Ascending aorta (tissue), 2 donors: ENCODE measurements around the gene PCDHB8. TPM values are rescaled to one million over a fixed set of nuclear protein-coding genes. Genes with fewer than 3 reads are reported as not detected.
"Not testable (repeated sequence)": the region's sequence is repeated elsewhere in the genome, so short reads cannot be mapped to it uniquely, and the experiment has no call there.

Experiments
- DNase-seq, 2 donors: peaks; one replicate each; pipeline ENCODE4 v3.0.0-alpha.2; 2019; ENCODE audit warnings: low spot score in 2 of 2
- H3K27ac ChIP-seq, 2 donors: fragments of 200-600 bp; sonication (generic); one replicate each; pipeline ENCODE4 v1.5.1; 2016 to 2017; ENCODE audit warnings: mild to moderate bottlenecking in 1 of 2
- H3K27me3 ChIP-seq: fragments of 200-600 bp; sonication (generic); one replicate; pipeline ENCODE4 v1.5.1; 2017
- H3K36me3 ChIP-seq, 2 donors: fragments of 200-600 bp; sonication (generic); one replicate each; pipeline ENCODE4 v1.5.1; 2016
- H3K4me1 ChIP-seq, 2 donors: fragments of 200-600 bp; sonication (generic); one replicate each; pipeline ENCODE4 v1.5.1; 2016 to 2017; ENCODE audit warnings: mild to moderate bottlenecking in 1 of 2
- H3K4me3 ChIP-seq, 2 donors: fragments of 200-600 bp; sonication (generic); one replicate each; pipeline ENCODE4 v1.5.1; 2016 to 2017; ENCODE audit warnings: mild to moderate bottlenecking in 1 of 2
- H3K9me3 ChIP-seq, 2 donors: fragments of 200-600 bp; sonication (generic); one replicate each; pipeline ENCODE4 v1.5.1; 2016
- intact Hi-C: fragments of 100-400 bp; cut with DNase I; formaldehyde crosslinking; loops from one replicate; pipeline ENCODE4 v1.15.1; 2023
- total RNA-seq: library from RNA; depleted of rRNA; stranded (reverse); fragments of >200 nt; gene quantifications from one replicate; pipeline ENCODE4 v1.1.0, GENCODE V29; 2016
- TF ChIP-seq, protein P1 (sequence below), 3 experiments: fragments of 200-600 bp in 2 of 3; fragments of 450-650 bp in 1 of 3; sonication (generic) in 2 of 3; IDR thresholded peaks; one replicate each; pipeline ENCODE4 v1.5.1; 2016 to 2019; ENCODE audit warnings: antibody characterized with exemption in 3 of 3, mild to moderate bottlenecking in 1 of 3, moderate library complexity in 1 of 3

Gene PCDHB8
- total RNA-seq, 1 donor from 2014 or later: 0.11 TPM

GRCh38 chr5:141150993-141151325 lies 26.6 kb upstream of the PCDHB8 start:
- no peaks in the 10 kb centered on the region for H3K4me1 ChIP-seq
- peaks cover 50 to 84% of the 10 kb centered on the region in 2 donors for H3K9me3 ChIP-seq
- H3K27me3 ChIP-seq: no peaks in the 10 kb centered on the region
- TF ChIP-seq, protein P1, sequence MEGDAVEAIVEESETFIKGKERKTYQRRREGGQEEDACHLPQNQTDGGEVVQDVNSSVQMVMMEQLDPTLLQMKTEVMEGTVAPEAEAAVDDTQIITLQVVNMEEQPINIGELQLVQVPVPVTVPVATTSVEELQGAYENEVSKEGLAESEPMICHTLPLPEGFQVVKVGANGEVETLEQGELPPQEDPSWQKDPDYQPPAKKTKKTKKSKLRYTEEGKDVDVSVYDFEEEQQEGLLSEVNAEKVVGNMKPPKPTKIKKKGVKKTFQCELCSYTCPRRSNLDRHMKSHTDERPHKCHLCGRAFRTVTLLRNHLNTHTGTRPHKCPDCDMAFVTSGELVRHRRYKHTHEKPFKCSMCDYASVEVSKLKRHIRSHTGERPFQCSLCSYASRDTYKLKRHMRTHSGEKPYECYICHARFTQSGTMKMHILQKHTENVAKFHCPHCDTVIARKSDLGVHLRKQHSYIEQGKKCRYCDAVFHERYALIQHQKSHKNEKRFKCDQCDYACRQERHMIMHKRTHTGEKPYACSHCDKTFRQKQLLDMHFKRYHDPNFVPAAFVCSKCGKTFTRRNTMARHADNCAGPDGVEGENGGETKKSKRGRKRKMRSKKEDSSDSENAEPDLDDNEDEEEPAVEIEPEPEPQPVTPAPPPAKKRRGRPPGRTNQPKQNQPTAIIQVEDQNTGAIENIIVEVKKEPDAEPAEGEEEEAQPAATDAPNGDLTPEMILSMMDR (IDR thresholded peaks at IDR 0.05): no peak
- H3K36me3 ChIP-seq: no peaks in the 10 kb centered on the region
- no peak overlapping the region for H3K4me3 ChIP-seq
- no peak overlapping the region for H3K27ac ChIP-seq
- intact Hi-C loops: no loop called here
- no peak for DNase-seq

DNA sequence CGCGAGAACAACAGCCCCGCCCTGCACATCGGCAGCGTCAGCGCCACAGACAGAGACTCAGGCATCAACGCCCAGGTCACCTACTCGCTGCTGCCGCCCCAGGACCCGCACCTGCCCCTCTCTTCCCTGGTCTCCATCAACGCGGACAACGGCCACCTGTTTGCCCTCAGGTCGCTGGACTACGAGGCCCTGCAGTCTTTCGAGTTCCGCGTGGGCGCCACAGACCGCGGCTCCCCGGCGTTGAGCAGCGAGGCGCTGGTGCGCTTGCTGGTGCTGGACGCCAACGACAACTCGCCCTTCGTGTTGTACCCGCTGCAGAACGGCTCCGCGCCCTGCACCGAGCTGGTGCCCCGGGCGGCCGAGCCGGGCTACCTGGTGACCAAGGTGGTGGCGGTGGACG lies 26.0 kb upstream of the PCDHB8 start:
- H3K9me3 ChIP-seq: peaks cover 55 to 88% of the 10 kb centered on the region in 2 donors

GRCh38 chr5:141152096-141152495 lies 25.5 kb upstream of the PCDHB8 start:
- DNase-seq, H3K4me3 ChIP-seq, H3K4me1 ChIP-seq, H3K27me3 ChIP-seq, H3K27ac ChIP-seq, H3K36me3 ChIP-seq, intact Hi-C loops: not testable (repeated sequence)
- H3K9me3 ChIP-seq: peaks cover 59 to 92% of the 10 kb centered on the region in 2 donors

More for the DNA sequence above, 26.0 kb upstream of the PCDHB8 start:
- intact Hi-C loops, H3K27me3 ChIP-seq, DNase-seq, H3K4me3 ChIP-seq, H3K4me1 ChIP-seq, H3K36me3 ChIP-seq, H3K27ac ChIP-seq: not testable (repeated sequence)

- Histone ChIP-seq H3K27me3 (no peaks in the 10 kb centered on the region), H3K9me3 (peaks cover 46 to 92% of the 10 kb centered on the region in 2 donors), H3K4me1 (no peaks in the 10 kb centered on the region), H3K27ac (no peak overlapping the region), H3K36me3 (no peaks in the 10 kb centered on the region), H3K4me3 (no peak overlapping the region)
- no peak for DNase-seq
- intact Hi-C loops: no loop called here
- TF ChIP-seq, protein P1 (IDR thresholded peaks at IDR 0.05): no peak
Measured at GRCh38 chr5:141155540-141156374, 21.8 kb upstream of the PCDHB8 start.

DNA sequence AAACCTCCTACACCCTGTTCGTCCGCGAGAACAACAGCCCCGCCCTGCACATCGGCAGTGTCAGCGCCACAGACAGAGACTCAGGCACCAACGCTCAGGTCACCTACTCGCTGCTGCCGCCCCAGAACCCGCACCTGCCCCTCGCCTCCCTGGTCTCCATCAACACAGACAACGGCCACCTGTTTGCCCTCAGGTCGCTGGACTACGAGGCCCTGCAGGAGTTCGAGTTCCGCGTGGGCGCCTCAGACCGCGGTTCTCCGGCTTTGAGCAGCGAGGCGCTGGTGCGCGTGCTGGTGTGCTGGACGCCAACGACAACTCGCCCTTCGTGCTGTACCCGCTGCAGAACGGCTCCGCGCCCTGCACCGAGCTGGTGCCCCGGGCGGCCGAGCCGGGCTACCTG lies 20.2 kb upstream of the PCDHB8 start:
- H3K9me3 ChIP-seq: peaks cover 39 to 84% of the 10 kb centered on the region in 2 donors
- DNase-seq, H3K4me3 ChIP-seq, H3K27ac ChIP-seq, intact Hi-C loops, H3K36me3 ChIP-seq, H3K27me3 ChIP-seq, H3K4me1 ChIP-seq: not testable (repeated sequence)

DNA sequence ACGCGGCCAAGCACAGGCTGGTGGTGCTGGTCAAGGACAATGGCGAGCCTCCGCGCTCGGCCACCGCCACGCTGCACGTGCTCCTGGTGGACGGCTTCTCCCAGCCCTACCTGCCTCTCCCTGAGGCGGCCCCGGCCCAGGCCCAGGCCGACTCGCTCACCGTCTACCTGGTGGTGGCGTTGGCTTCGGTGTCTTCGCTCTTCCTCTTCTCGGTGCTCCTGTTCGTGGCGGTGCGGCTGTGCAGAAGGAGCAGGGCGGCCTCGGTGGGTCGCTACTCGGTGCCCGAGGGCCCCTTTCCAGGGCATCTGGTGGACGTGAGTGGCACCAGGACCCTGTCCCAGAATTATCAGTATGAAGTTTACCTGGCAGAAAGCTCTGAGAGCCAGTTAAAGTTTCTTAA lies 19.7 kb upstream of the PCDHB8 start:
- H3K4me1 ChIP-seq, intact Hi-C loops, H3K27ac ChIP-seq, H3K36me3 ChIP-seq, H3K4me3 ChIP-seq, H3K27me3 ChIP-seq, DNase-seq: not testable (repeated sequence)
- peaks cover 36 to 86% of the 10 kb centered on the region in 2 donors for H3K9me3 ChIP-seq

GRCh38 chr5:141172381-141173204 lies 5.0 kb upstream of the PCDHB8 start, which contains the start of gene PCDHB7:
Gene PCDHB7 (plus strand): TSS chr5:141172644. CDS start chr5:141172836, 192 bp downstream.
- intact Hi-C loops: no loop called here
- peaks cover 8 to 75% of the 10 kb centered on the region in 2 donors for H3K9me3 ChIP-seq
- no peaks in the 10 kb centered on the region for H3K4me1 ChIP-seq
- TF ChIP-seq, protein P1 (IDR thresholded peaks at IDR 0.05): peak in 2 of 3 experiments; percentile 26 to 41
- H3K27ac ChIP-seq: no peak within 1 kb of the TSS
- DNase-seq: no peak
- peak within 1 kb of the TSS; percentile 11 to 20 for H3K4me3 ChIP-seq
- H3K27me3 ChIP-seq: no peaks in the 10 kb centered on the region
- no peaks in the 10 kb centered on the region for H3K36me3 ChIP-seq

- H3K4me1 ChIP-seq, H3K27me3 ChIP-seq, H3K36me3 ChIP-seq, H3K27ac ChIP-seq, H3K4me3 ChIP-seq, intact Hi-C loops, DNase-seq: not testable (repeated sequence)
- H3K9me3 ChIP-seq: peaks cover 17 to 82% of the 10 kb centered on the region in 2 donors
Measured at GRCh38 chr5:141174291-141175104, 3.1 kb upstream of the PCDHB8 start.
